Keratinocyte (primary cell): ENCODE data around the gene CHI3L1. TPM values are rescaled to one million over a fixed set of nuclear protein-coding genes. Genes with fewer than 3 reads are reported as not detected.

ENCODE experiments used
- DNase-seq: peaks from one replicate; pipeline ENCODE4 v3.0.0-alpha.2; 2011; ENCODE audit warnings: low read depth, missing footprints, low spot score
- FAIRE-seq: peaks from 2 replicates; lab custom pipeline; 2011; peaks lifted over from hg19 to GRCh38; lab: Jason Lieb, UNC
- H2AFZ ChIP-seq: 2 replicates; pipeline ENCODE4 v1.6.0; 2012; ENCODE audit warnings: low read length, control low read depth, inconsistent platforms; ENCODE audit not compliant: control insufficient read depth
- H3K27ac ChIP-seq: 2 replicates; pipeline ENCODE4 v1.5.1; 2011; ENCODE audit warnings: low read length; ENCODE audit not compliant: control insufficient read depth, insufficient read depth
- H3K27me3 ChIP-seq: 3 replicates; pipeline ENCODE4 v1.6.0; 2011; ENCODE audit warnings: low read length; ENCODE audit not compliant: control insufficient read depth, insufficient read depth; ENCODE audit errors: extremely low read depth
- H3K36me3 ChIP-seq, 2 experiments: 2 replicates in 1 of 2; 3 replicates in 1 of 2; pipeline ENCODE4 v1.5.1; 2011; ENCODE audit warnings: low read length in 2 of 2, mild to moderate bottlenecking in 1 of 2; ENCODE audit not compliant: control insufficient read depth in 2 of 2, insufficient read depth in 2 of 2; ENCODE audit errors: extremely low read depth in 1 of 2
- H3K4me1 ChIP-seq: 3 replicates; pipeline ENCODE4 v1.5.1; 2011; ENCODE audit warnings: low read length; ENCODE audit not compliant: control insufficient read depth, insufficient read depth; ENCODE audit errors: extremely low read depth
- H3K4me2 ChIP-seq: 3 replicates; pipeline ENCODE4 v1.6.0; 2011; ENCODE audit warnings: low read depth, low read length; ENCODE audit not compliant: control insufficient read depth, insufficient read depth; ENCODE audit errors: extremely low read depth
- H3K4me3 ChIP-seq, 3 experiments: fragments of 200-600 bp in 1 of 3; sonication (generic) in 1 of 3; 2 replicates in 2 of 3; 3 replicates in 1 of 3; pipeline ENCODE4 v1.5.1; 2011 to 2016; ENCODE audit warnings: low read length in 3 of 3, mild to moderate bottlenecking in 3 of 3, control low read depth in 2 of 3, inconsistent platforms in 1 of 3, low read depth in 1 of 3, mixed read lengths in 1 of 3, mixed run types in 1 of 3, moderate library complexity in 1 of 3; ENCODE audit not compliant: control insufficient read depth in 2 of 3, insufficient read depth in 2 of 3; ENCODE audit errors: extremely low read depth in 1 of 3
- H3K79me2 ChIP-seq: 2 replicates; pipeline ENCODE4 v1.6.0; 2012; ENCODE audit warnings: low read length; ENCODE audit not compliant: control insufficient read depth, insufficient read depth
- H3K9ac ChIP-seq: 3 replicates; pipeline ENCODE4 v1.6.0; 2011; ENCODE audit warnings: low read length; ENCODE audit not compliant: control insufficient read depth, insufficient read depth; ENCODE audit errors: extremely low read depth
- H3K9me1 ChIP-seq: 3 replicates; pipeline ENCODE4 v1.6.0; 2011; ENCODE audit warnings: low read length; ENCODE audit not compliant: control insufficient read depth, insufficient read depth; ENCODE audit errors: extremely low read depth
- H3K9me3 ChIP-seq: 2 replicates; pipeline ENCODE4 v1.5.1; 2012; ENCODE audit warnings: low read depth, low read length; ENCODE audit not compliant: control insufficient read depth
- H4K20me1 ChIP-seq: 3 replicates; pipeline ENCODE4 v1.6.0; 2011; ENCODE audit warnings: low read length; ENCODE audit not compliant: control insufficient read depth, insufficient read depth; ENCODE audit errors: extremely low read depth
- EZH2 ChIP-seq: IDR thresholded peaks from one replicate; pipeline ENCODE4 v1.6.1; 2012; ENCODE audit warnings: inconsistent platforms, mild to moderate bottlenecking, low read length, moderate library complexity
- dilution Hi-C: fragments of 300-500 bp; cut with MboI; formaldehyde crosslinking; loops from one replicate; pipeline ENCODE4 v1.7.0; 2020; ENCODE audit warnings: low sequenced_read_pairs; ENCODE audit not compliant: extremely low pct_ligation_motif_present
- polyA plus RNA-seq, 5 experiments: library from polyadenylated mRNA; depleted of rRNA in 3 of 5; stranded (reverse) in 3 of 5; stranded (forward) in 1 of 5; unstranded in 1 of 5; fragments of >200 nt; gene quantifications; 1 replicate in 1 of 5; 2 replicates in 3 of 5; 3 replicates in 1 of 5; pipeline versions ENCODE4 v1.2.1 to v1.2.3, GENCODE V29; 2011 to 2012; ENCODE audit warnings: missing spikeins in 2 of 5, low read depth in 1 of 5, low replicate concordance in 1 of 5
- TF ChIP-seq, protein P1 (sequence below), 3 experiments: IDR thresholded peaks in 1 of 3; conservative IDR thresholded peaks in 1 of 3; optimal IDR thresholded peaks in 1 of 3; 2 replicates in 2 of 3; 3 replicates in 1 of 3; pipeline versions ENCODE3 to v1.5.1; 2011; ENCODE audit warnings: low read length in 3 of 3, mild to moderate bottlenecking in 3 of 3, moderate library complexity in 2 of 3, control low read depth in 1 of 3, inconsistent platforms in 1 of 3; ENCODE audit not compliant: insufficient read depth in 2 of 3; ENCODE audit errors: extremely low read depth in 1 of 3

The CHI3L1 gene
- polyA plus RNA-seq, 1 donor (not counting 4 experiments of a cell fraction or from before 2014, with no cell fraction given) = 0.20 TPM

- dilution Hi-C loops = no loop called here
- no peaks in the 10 kb centered on the region for H3K9me1 ChIP-seq
- no peak within 1 kb of the TSS for H3K4me2 ChIP-seq
- H3K4me1 ChIP-seq = no peaks in the 10 kb centered on the region
- no peaks in the 10 kb centered on the region for H3K27me3 ChIP-seq
- no peak within 1 kb of the TSS for H3K9ac ChIP-seq
- H3K4me3 ChIP-seq = no peak within 1 kb of the TSS
- H3K9me3 ChIP-seq = no peaks in the 10 kb centered on the region
- TF ChIP-seq, protein P1, sequence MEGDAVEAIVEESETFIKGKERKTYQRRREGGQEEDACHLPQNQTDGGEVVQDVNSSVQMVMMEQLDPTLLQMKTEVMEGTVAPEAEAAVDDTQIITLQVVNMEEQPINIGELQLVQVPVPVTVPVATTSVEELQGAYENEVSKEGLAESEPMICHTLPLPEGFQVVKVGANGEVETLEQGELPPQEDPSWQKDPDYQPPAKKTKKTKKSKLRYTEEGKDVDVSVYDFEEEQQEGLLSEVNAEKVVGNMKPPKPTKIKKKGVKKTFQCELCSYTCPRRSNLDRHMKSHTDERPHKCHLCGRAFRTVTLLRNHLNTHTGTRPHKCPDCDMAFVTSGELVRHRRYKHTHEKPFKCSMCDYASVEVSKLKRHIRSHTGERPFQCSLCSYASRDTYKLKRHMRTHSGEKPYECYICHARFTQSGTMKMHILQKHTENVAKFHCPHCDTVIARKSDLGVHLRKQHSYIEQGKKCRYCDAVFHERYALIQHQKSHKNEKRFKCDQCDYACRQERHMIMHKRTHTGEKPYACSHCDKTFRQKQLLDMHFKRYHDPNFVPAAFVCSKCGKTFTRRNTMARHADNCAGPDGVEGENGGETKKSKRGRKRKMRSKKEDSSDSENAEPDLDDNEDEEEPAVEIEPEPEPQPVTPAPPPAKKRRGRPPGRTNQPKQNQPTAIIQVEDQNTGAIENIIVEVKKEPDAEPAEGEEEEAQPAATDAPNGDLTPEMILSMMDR (optimal IDR thresholded peaks at IDR 0.05 in 1 of 3, IDR thresholded peaks at IDR 0.05 in 1 of 3, conservative IDR thresholded peaks at IDR 0.05 in 1 of 3; ENCODE audit: extremely low read depth in 1 of 3, insufficient read depth in 2 of 3, low read length in 3 of 3) = no peak
- TF ChIP-seq EZH2 = no peak
- H3K27ac ChIP-seq = no peak within 1 kb of the TSS
- no peak for FAIRE-seq
- DNase-seq = no peak
- H4K20me1 ChIP-seq = no peaks in the 10 kb centered on the region
- H3K79me2 ChIP-seq = no peaks in the 10 kb centered on the region
- no peaks in the 10 kb centered on the region for H3K36me3 ChIP-seq
- no peak within 1 kb of the TSS for H2AFZ ChIP-seq
Measured at GRCh38 chr1:203175237-203175826, 11.2 kb downstream of the CHI3L1 start, which contains the start of gene MYBPH. TSS of gene MYBPH (minus strand) at chr1:203175826. CDS start at chr1:203175755, 71 bp downstream.

DNA sequence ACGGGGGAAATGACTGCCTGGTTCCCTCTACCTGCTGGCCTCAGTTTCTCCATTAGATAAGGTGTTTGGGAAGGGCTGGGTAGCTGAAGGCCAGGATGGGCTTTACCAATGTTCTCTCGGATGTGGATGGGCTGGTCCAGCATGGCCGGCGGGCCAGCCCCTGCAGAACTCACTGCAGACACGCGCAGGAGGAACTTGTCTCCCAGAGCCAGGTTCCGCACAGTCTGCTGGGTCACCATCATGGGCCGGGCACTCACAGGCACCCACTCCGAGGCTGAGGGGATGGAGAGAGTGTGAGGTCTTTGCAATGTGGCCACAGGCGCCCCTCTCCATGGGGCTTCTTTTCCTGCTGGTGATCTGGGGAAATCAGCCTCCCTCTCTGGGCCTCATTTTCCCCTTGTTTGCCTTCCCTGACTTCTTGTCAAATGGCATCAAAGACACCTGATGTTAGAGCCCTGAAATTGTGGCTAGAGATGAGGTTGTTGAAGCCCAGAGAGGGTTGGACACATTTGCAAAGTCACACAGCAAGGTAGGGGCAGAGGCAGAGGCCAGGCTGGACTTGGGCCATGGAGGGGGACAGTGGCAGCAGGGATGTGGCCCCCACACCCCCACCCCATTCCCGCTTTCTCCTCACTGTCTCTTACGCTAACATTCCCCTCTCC, 12.0 kb downstream of the CHI3L1 start:
- Histone ChIP-seq H3K27ac (no peak overlapping the region), H3K4me2 (no peak overlapping the region), H3K27me3 (no peaks in the 10 kb centered on the region), H2AFZ (no peak overlapping the region), H3K36me3 (no peaks in the 10 kb centered on the region), H4K20me1 (no peaks in the 10 kb centered on the region), H3K9ac (no peak overlapping the region), H3K9me1 (no peaks in the 10 kb centered on the region), H3K9me3 (no peaks in the 10 kb centered on the region), H3K4me1 (no peaks in the 10 kb centered on the region), H3K4me3 (no peak overlapping the region), H3K79me2 (no peaks in the 10 kb centered on the region)
- dilution Hi-C loops = no loop called here
- no peak for FAIRE-seq
- DNase-seq = no peak
- TF ChIP-seq EZH2 = no peak
- TF ChIP-seq, protein P1 (optimal IDR thresholded peaks at IDR 0.05 in 1 of 3, IDR thresholded peaks at IDR 0.05 in 1 of 3, conservative IDR thresholded peaks at IDR 0.05 in 1 of 3; ENCODE audit: extremely low read depth in 1 of 3, insufficient read depth in 2 of 3, low read length in 3 of 3) = no peak
